C4-2B (cell line): Measurements from ENCODE around the gene CMTM3.
"Not testable (repeated sequence)": the region's sequence is repeated elsewhere in the genome, so short reads cannot be mapped to it uniquely, and the experiment has no call there.

Source experiments
- CTCF ChIP-seq: fragments of 450-650 bp; conservative IDR thresholded peaks from 2 replicates; pipeline ENCODE4 v1.5.1; 2017; ENCODE audit warnings: mild to moderate bottlenecking
- ZFX ChIP-seq: fragments of 450-650 bp; IDR thresholded peaks from 2 replicates; pipeline ENCODE4 v1.6.1; 2017

GRCh38 chr16:66567270-66567669, 37.2 kb upstream of the CMTM3 start:
- not testable (repeated sequence) for TF ChIP-seq CTCF, ZFX
